Measurements from ENCODE around the gene RASL11B.

RASL11B gene

GRCh38 chr4:52865300-52865699 lies 3.2 kb downstream of the RASL11B start:
- no peak overlapping the region for H3K27ac ChIP-seq
- TF ChIP-seq CTCF (IDR thresholded peaks at IDR 0.05) (no peak), ZFX (IDR thresholded peaks at IDR 0.05; ENCODE audit: borderline replicate concordance) (no peak)

GRCh38 chr4:52866734-52867133 lies 4.6 kb downstream of the RASL11B start:
- no peak for TF ChIP-seq CTCF (IDR thresholded peaks at IDR 0.05)
- TF ChIP-seq ZFX (IDR thresholded peaks at IDR 0.05; ENCODE audit: borderline replicate concordance) = no peak
- no peak overlapping the region for H3K27ac ChIP-seq

GRCh38 chr4:52867163-52867562 lies 5.0 kb downstream of the RASL11B start:
- H3K27ac ChIP-seq = no peak overlapping the region
- TF ChIP-seq CTCF (IDR thresholded peaks at IDR 0.05) (no peak), ZFX (IDR thresholded peaks at IDR 0.05; ENCODE audit: borderline replicate concordance) (no peak)

GRCh38 chr4:52868133-52868532 lies 6.0 kb downstream of the RASL11B start:
- TF ChIP-seq ZFX (IDR thresholded peaks at IDR 0.05; ENCODE audit: borderline replicate concordance) (no peak), CTCF (IDR thresholded peaks at IDR 0.05) (no peak)

GRCh38 chr4:52869196-52869595 lies 7.1 kb downstream of the RASL11B start:
- H3K27ac ChIP-seq = no peak overlapping the region
- TF ChIP-seq CTCF (IDR thresholded peaks at IDR 0.05) (no peak), ZFX (IDR thresholded peaks at IDR 0.05; ENCODE audit: borderline replicate concordance) (no peak)

More at GRCh38 chr4:52868133-52868532, 6.0 kb downstream of the RASL11B start:
- H3K27ac ChIP-seq = no peak overlapping the region

- H3K27ac ChIP-seq = no peak overlapping the region
- TF ChIP-seq CTCF (IDR thresholded peaks at IDR 0.05) = no peak
- TF ChIP-seq ZFX (IDR thresholded peaks at IDR 0.05; ENCODE audit: borderline replicate concordance) = no peak
Measured at GRCh38 chr4:52869656-52870055, 7.5 kb downstream of the RASL11B start.

GRCh38 chr4:52870225-52870624 lies 8.1 kb downstream of the RASL11B start:
- TF ChIP-seq ZFX (IDR thresholded peaks at IDR 0.05; ENCODE audit: borderline replicate concordance) (no peak), CTCF (IDR thresholded peaks at IDR 0.05) (no peak)
- no peak overlapping the region for H3K27ac ChIP-seq
